ENCODE measurements around the gene RBFOX2.

RBFOX2 gene

GRCh38 chr22:35785181-35785923, 243.3 kb downstream of the RBFOX2 start:
- DNase-seq (ENCODE audit: low read depth in 1 of 2, low spot score in 1 of 2), result no peak

- no peak for DNase-seq (ENCODE audit: low read depth in 1 of 2, low spot score in 1 of 2)
These were observed 244.0 kb downstream of the RBFOX2 start for GRCh38 chr22:35784633-35785032.

- no peak for DNase-seq (ENCODE audit: low read depth in 1 of 2, low spot score in 1 of 2)
These were observed 244.5 kb downstream of the RBFOX2 start for GRCh38 chr22:35783943-35784614.

- DNase-seq (ENCODE audit: low read depth in 1 of 2, low spot score in 1 of 2), result no peak
These were observed 246.1 kb downstream of the RBFOX2 start for GRCh38 chr22:35782504-35782903.

- no peak for DNase-seq (ENCODE audit: low read depth in 1 of 2, low spot score in 1 of 2)
These were observed 246.7 kb downstream of the RBFOX2 start for GRCh38 chr22:35781898-35782297.

- DNase-seq (ENCODE audit: low read depth in 1 of 2, low spot score in 1 of 2), result no peak
These were observed 251.2 kb downstream of the RBFOX2 start for GRCh38 chr22:35777335-35777975.

GRCh38 chr22:35775339-35775738, 253.3 kb downstream of the RBFOX2 start:
- DNase-seq (ENCODE audit: low read depth in 1 of 2, low spot score in 1 of 2), result no peak

GRCh38 chr22:35769974-35770373, 258.6 kb downstream of the RBFOX2 start:
- DNase-seq (ENCODE audit: low read depth in 1 of 2, low spot score in 1 of 2), result no peak

GRCh38 chr22:35766654-35767580, 261.7 kb downstream of the RBFOX2 start:
- DNase-seq (ENCODE audit: low read depth in 1 of 2, low spot score in 1 of 2), result no peak

GRCh38 chr22:35761037-35761436, 267.6 kb downstream of the RBFOX2 start:
- DNase-seq (ENCODE audit: low read depth in 1 of 2, low spot score in 1 of 2), result no peak

- no peak for DNase-seq (ENCODE audit: low read depth in 1 of 2, low spot score in 1 of 2)
These were observed 270.2 kb downstream of the RBFOX2 start for GRCh38 chr22:35758394-35758793.

GRCh38 chr22:35756722-35757121, 271.9 kb downstream of the RBFOX2 start:
- no peak for DNase-seq (ENCODE audit: low read depth in 1 of 2, low spot score in 1 of 2)

GRCh38 chr22:35754761-35755160, 273.9 kb downstream of the RBFOX2 start:
- DNase-seq (ENCODE audit: low read depth in 1 of 2, low spot score in 1 of 2), result no peak

- no peak for DNase-seq (ENCODE audit: low read depth in 1 of 2, low spot score in 1 of 2)
These were observed 275.8 kb downstream of the RBFOX2 start for GRCh38 chr22:35752863-35753189.

GRCh38 chr22:35752006-35752862, 276.4 kb downstream of the RBFOX2 start:
- no peak for DNase-seq (ENCODE audit: low read depth in 1 of 2, low spot score in 1 of 2)

- no peak for DNase-seq (ENCODE audit: low read depth in 1 of 2, low spot score in 1 of 2)
These were observed 278.8 kb downstream of the RBFOX2 start for GRCh38 chr22:35749808-35750207.

GRCh38 chr22:35746946-35747703, 281.5 kb downstream of the RBFOX2 start:
- no peak for DNase-seq (ENCODE audit: low read depth in 1 of 2, low spot score in 1 of 2)

GRCh38 chr22:35746248-35746647, 282.4 kb downstream of the RBFOX2 start:
- no peak for DNase-seq (ENCODE audit: low read depth in 1 of 2, low spot score in 1 of 2)

- no peak for DNase-seq (ENCODE audit: low read depth in 1 of 2, low spot score in 1 of 2)
These were observed 285.2 kb downstream of the RBFOX2 start for GRCh38 chr22:35743326-35743860.

Measured in activated T-helper 1 cell treated with anti-CD3 and anti-CD28 coated beads, Interleukin-2, amount 50 U/mL, for 16 hours (primary cell).